Osteoblast (primary cell): Measurements from ENCODE around the gene MUC16. TPM values are rescaled to one million over a fixed set of nuclear protein-coding genes. Genes with fewer than 3 reads are reported as not detected.

Experiments used
- DNase-seq: peaks from one replicate; pipeline ENCODE4 v3.0.0; 2011; ENCODE audit warnings: low spot score, mixed read lengths; ENCODE audit not compliant: insufficient read length; ENCODE audit errors: missing footprints
- H2AFZ ChIP-seq: 2 replicates; pipeline ENCODE4 v1.6.0; 2011; ENCODE audit warnings: mild to moderate bottlenecking, low read length
- H3K27ac ChIP-seq: 2 replicates; pipeline ENCODE4 v1.5.1; 2011; ENCODE audit warnings: mild to moderate bottlenecking, low read depth, low read length, moderate library complexity
- H3K27me3 ChIP-seq: 2 replicates; pipeline ENCODE4 v1.6.0; 2012; ENCODE audit warnings: mild to moderate bottlenecking, control low read depth, inconsistent platforms, low read length, moderate library complexity; ENCODE audit not compliant: insufficient read depth
- H3K36me3 ChIP-seq: 2 replicates; pipeline ENCODE4 v1.5.1; 2011; ENCODE audit warnings: mild to moderate bottlenecking, low read length, control low read depth, moderate library complexity; ENCODE audit not compliant: insufficient read depth
- H3K4me1 ChIP-seq: 2 replicates; pipeline ENCODE4 v1.5.1; 2011; ENCODE audit warnings: mild to moderate bottlenecking, low read length, control low read depth, moderate library complexity; ENCODE audit not compliant: insufficient read depth
- H3K4me2 ChIP-seq: 2 replicates; pipeline ENCODE4 v1.6.0; 2011; ENCODE audit warnings: mild to moderate bottlenecking, low read length; ENCODE audit not compliant: insufficient read depth
- H3K4me3 ChIP-seq: fragments of 200-600 bp; sonication (generic); 3 replicates; pipeline ENCODE4 v1.5.1; 2012; ENCODE audit warnings: mild to moderate bottlenecking, low read length, inconsistent platforms; ENCODE audit not compliant: insufficient read depth
- H3K79me2 ChIP-seq: 2 replicates; pipeline ENCODE4 v1.6.0; 2012; ENCODE audit warnings: mild to moderate bottlenecking, low read length, control low read depth, inconsistent platforms; ENCODE audit not compliant: insufficient read depth
- H3K9me3 ChIP-seq: 2 replicates; pipeline ENCODE4 v1.5.1; 2011; ENCODE audit warnings: low read depth, low read length, control low read depth
- H4K20me1 ChIP-seq: 2 replicates; pipeline ENCODE4 v1.6.0; 2012; ENCODE audit warnings: mild to moderate bottlenecking, low read length, control low read depth; ENCODE audit not compliant: insufficient read depth
- total RNA-seq: library from RNA; depleted of rRNA; stranded (reverse); fragments of >200 nt; gene quantifications from 2 replicates; pipeline ENCODE4 v1.2.3, GENCODE V29; 2012
- TF ChIP-seq, protein P1 (sequence below): IDR thresholded peaks from 2 replicates; pipeline ENCODE4 v1.5.1; 2011; ENCODE audit warnings: mild to moderate bottlenecking, low read depth, low read length, moderate library complexity; ENCODE audit errors: extremely low read depth

The MUC16 gene
- total RNA-seq, 1 donor = not detected

DNA sequence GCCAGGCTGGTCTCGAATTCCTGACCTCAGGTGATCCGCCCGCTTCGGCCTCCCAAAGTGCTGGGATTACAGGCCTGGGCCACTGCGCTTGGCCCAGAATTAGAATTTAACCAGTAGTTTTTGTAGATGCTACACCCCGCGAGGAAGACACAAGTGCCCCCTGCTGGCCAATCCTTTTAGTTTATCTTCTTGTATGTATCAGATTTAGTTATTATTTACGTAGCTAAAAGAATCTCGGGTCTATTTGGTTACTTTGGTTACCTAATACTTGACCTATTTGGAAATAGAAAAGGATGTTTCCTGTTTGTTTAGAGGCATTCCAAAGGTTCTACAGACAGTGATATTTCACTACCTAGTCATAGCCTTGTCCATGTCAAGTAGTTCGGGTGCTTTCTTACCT is 22.0 kb downstream of the MUC16 start:
- TF ChIP-seq, protein P1, sequence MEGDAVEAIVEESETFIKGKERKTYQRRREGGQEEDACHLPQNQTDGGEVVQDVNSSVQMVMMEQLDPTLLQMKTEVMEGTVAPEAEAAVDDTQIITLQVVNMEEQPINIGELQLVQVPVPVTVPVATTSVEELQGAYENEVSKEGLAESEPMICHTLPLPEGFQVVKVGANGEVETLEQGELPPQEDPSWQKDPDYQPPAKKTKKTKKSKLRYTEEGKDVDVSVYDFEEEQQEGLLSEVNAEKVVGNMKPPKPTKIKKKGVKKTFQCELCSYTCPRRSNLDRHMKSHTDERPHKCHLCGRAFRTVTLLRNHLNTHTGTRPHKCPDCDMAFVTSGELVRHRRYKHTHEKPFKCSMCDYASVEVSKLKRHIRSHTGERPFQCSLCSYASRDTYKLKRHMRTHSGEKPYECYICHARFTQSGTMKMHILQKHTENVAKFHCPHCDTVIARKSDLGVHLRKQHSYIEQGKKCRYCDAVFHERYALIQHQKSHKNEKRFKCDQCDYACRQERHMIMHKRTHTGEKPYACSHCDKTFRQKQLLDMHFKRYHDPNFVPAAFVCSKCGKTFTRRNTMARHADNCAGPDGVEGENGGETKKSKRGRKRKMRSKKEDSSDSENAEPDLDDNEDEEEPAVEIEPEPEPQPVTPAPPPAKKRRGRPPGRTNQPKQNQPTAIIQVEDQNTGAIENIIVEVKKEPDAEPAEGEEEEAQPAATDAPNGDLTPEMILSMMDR = no peak
- no peaks in the 10 kb centered on the region for H3K9me3 ChIP-seq
- H3K4me2 ChIP-seq = no peak overlapping the region

DNA sequence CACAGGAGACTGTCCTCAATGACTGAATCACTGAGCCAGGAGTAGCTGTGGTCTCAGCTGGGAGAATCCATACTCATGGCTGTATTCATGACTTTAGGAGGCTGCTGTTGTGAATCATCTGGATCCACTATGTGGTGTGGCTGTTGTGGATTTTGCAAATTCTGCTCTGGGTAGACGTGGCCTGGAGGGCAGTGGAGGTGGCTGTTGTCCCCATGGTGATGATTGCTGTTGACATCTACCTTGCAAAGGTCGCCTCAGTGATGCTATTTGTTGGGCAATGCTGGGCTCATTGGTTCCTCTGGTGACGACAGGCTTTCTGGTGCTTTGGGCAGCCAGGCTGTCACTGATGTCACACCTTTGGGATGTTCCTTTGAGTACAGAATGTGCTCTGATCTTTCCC is 23.9 kb downstream of the MUC16 start:
- H3K27ac ChIP-seq = no peak overlapping the region
- H2AFZ ChIP-seq = no peak overlapping the region
- H3K9me3 ChIP-seq = no peaks in the 10 kb centered on the region
- H3K36me3 ChIP-seq = no peaks in the 10 kb centered on the region
- H4K20me1 ChIP-seq = no peaks in the 10 kb centered on the region
- no peaks in the 10 kb centered on the region for H3K79me2 ChIP-seq
- H3K4me1 ChIP-seq = no peaks in the 10 kb centered on the region
- TF ChIP-seq, protein P1 = no peak
- H3K4me3 ChIP-seq = no peak overlapping the region
- no peaks in the 10 kb centered on the region for H3K27me3 ChIP-seq
- no peak overlapping the region for H3K4me2 ChIP-seq
- no peak for DNase-seq

More for the DNA sequence above, 22.0 kb downstream of the MUC16 start:
- H3K79me2 ChIP-seq = no peaks in the 10 kb centered on the region
- no peaks in the 10 kb centered on the region for H3K4me1 ChIP-seq
- H2AFZ ChIP-seq = no peak overlapping the region
- H3K27ac ChIP-seq = no peak overlapping the region
- H3K27me3 ChIP-seq = no peaks in the 10 kb centered on the region
- H3K36me3 ChIP-seq = no peaks in the 10 kb centered on the region
- H3K4me3 ChIP-seq = no peak overlapping the region
- no peaks in the 10 kb centered on the region for H4K20me1 ChIP-seq
- no peak for DNase-seq

DNA sequence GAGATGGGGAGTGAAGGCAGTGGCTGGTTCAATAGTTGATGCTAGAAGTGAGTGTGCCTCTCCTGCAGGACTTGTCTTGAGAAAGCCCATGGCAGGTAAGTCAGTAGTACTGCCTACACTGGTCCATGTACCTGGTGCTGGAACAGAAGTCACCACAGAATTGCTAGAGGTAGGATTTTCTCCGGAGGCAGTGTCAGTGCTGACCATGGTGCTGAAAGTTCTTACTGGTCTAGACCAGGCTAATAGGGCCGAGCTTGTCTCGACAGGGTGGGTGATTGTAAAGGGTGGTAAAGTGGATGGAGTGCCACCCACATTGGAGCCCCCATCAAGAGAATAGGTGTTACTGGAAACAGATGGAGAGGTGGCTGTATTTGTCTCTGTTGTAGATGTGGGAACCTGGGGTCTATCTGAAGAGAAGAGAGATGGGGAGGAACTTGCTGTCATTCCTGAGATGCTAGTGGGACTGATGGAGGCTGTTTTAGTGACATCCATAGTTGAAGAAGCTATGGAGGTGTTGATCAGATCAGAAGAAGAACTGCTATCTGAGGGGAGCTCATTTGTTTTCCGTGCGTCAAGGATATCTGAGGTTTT is 36.6 kb downstream of the MUC16 start:
- H3K27me3 ChIP-seq = no peaks in the 10 kb centered on the region
- no peaks in the 10 kb centered on the region for H3K9me3 ChIP-seq
- no peak overlapping the region for H3K27ac ChIP-seq
- no peaks in the 10 kb centered on the region for H3K79me2 ChIP-seq
- no peak for DNase-seq
- no peaks in the 10 kb centered on the region for H3K4me1 ChIP-seq
- H3K4me2 ChIP-seq = no peak overlapping the region
- H4K20me1 ChIP-seq = no peaks in the 10 kb centered on the region
- TF ChIP-seq, protein P1 = no peak
- H3K36me3 ChIP-seq = no peaks in the 10 kb centered on the region
- no peak overlapping the region for H2AFZ ChIP-seq
- H3K4me3 ChIP-seq = no peak overlapping the region

DNA sequence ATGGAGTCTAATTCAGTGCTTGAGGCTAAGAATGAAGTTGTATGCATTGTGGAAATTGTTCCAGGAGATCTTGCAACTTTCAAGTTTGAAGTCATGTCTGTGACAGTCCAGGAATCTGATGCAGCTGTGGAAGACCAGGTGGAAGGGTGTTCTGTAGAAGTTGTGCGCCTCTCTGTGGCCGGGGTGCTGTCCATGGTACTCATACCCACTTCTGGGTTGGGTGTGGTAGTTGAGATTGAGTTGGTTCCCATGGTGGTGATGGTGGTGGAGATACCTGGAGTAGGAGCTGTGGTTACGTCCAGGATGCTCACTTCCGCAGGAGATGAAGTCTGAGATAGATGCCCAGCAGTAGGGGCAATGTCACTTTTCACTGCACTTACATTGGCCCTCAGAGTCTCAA is 44.3 kb downstream of the MUC16 start:
- Histone ChIP-seq H3K4me3 (no peak overlapping the region), H3K36me3 (no peaks in the 10 kb centered on the region), H3K9me3 (peaks cover 3% of the 10 kb centered on the region), H3K4me2 (no peak overlapping the region), H4K20me1 (no peaks in the 10 kb centered on the region), H3K27ac (no peak overlapping the region), H3K4me1 (no peaks in the 10 kb centered on the region), H3K79me2 (no peaks in the 10 kb centered on the region), H2AFZ (no peak overlapping the region), H3K27me3 (no peaks in the 10 kb centered on the region)
- no peak for DNase-seq
- TF ChIP-seq, protein P1 = no peak

Other genes with a start within 250 kb of the MUC16 start
- gene ZNF558, start 178.1 kb downstream of the MUC16 start, total RNA-seq = 23.6 and 24.6 TPM in 2 replicates
- not detected in 2 replicates for gene MBD3L1, start 178.0 kb downstream of the MUC16 start, total RNA-seq
- gene OR1M1, start 76.7 kb upstream of the MUC16 start, total RNA-seq = not detected in 2 replicates
- not detected in 2 replicates for gene OR7G2, start 97.1 kb upstream of the MUC16 start, total RNA-seq
- gene OR7G1, start 105.4 kb upstream of the MUC16 start, total RNA-seq = not detected in 2 replicates
- gene OR7G3, start 116.5 kb upstream of the MUC16 start, total RNA-seq = not detected in 2 replicates
- gene ZNF317, start 130.0 kb upstream of the MUC16 start, total RNA-seq = 20.3 and 20.9 TPM in 2 replicates
- not detected in 2 replicates for gene OR7D2, start 168.6 kb upstream of the MUC16 start, total RNA-seq
- not detected in 2 replicates for gene OR7D4, start 209.2 kb upstream of the MUC16 start, total RNA-seq
- not detected in 2 replicates for gene OR7E24, start 240.5 kb upstream of the MUC16 start, total RNA-seq